Epithelial cell of esophagus (primary cell): ENCODE measurements around the gene IFI16.
"Not testable (repeated sequence)": the region's sequence is repeated elsewhere in the genome, so short reads cannot be mapped to it uniquely, and the experiment has no call there.

Source experiments
- DNase-seq: peaks from one replicate; pipeline ENCODE4 v3.0.0; 2010; ENCODE audit warnings: low read depth
- H3K4me3 ChIP-seq: 2 replicates; pipeline ENCODE4 v1.5.1; 2011; ENCODE audit warnings: mild to moderate bottlenecking, low read length, control low read depth
- TF ChIP-seq, protein P1 (sequence below): IDR thresholded peaks from 2 replicates; pipeline ENCODE4 v1.5.1; 2011; ENCODE audit warnings: low read depth, mild to moderate bottlenecking, low read length, control low read depth, inconsistent platforms; ENCODE audit not compliant: insufficient read depth; ENCODE audit errors: missing control alignments

IFI16 gene

DNA sequence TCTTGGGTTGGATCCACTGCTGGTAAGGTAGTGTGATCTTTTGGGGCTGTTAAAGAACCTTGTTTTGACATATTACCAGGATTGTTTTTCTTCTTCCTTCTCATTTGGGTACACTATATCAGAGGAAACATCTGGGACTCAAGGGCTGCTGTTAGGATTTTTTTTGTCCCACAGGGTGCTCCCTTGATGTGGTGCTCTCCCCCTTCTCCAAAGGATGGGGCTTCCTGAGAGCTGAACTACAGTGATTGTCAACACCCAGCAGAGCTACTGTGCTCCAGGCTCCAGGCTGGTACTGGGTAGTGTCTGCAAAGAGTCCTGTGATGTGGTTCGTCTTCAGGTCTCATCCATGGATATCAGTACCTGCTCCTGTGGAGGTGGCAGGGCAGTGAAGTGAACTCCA is 20.6 kb downstream of the IFI16 start:
- H3K4me3 ChIP-seq = no peak overlapping the region
- TF ChIP-seq, protein P1, sequence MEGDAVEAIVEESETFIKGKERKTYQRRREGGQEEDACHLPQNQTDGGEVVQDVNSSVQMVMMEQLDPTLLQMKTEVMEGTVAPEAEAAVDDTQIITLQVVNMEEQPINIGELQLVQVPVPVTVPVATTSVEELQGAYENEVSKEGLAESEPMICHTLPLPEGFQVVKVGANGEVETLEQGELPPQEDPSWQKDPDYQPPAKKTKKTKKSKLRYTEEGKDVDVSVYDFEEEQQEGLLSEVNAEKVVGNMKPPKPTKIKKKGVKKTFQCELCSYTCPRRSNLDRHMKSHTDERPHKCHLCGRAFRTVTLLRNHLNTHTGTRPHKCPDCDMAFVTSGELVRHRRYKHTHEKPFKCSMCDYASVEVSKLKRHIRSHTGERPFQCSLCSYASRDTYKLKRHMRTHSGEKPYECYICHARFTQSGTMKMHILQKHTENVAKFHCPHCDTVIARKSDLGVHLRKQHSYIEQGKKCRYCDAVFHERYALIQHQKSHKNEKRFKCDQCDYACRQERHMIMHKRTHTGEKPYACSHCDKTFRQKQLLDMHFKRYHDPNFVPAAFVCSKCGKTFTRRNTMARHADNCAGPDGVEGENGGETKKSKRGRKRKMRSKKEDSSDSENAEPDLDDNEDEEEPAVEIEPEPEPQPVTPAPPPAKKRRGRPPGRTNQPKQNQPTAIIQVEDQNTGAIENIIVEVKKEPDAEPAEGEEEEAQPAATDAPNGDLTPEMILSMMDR = no peak
- DNase-seq = no peak

DNA sequence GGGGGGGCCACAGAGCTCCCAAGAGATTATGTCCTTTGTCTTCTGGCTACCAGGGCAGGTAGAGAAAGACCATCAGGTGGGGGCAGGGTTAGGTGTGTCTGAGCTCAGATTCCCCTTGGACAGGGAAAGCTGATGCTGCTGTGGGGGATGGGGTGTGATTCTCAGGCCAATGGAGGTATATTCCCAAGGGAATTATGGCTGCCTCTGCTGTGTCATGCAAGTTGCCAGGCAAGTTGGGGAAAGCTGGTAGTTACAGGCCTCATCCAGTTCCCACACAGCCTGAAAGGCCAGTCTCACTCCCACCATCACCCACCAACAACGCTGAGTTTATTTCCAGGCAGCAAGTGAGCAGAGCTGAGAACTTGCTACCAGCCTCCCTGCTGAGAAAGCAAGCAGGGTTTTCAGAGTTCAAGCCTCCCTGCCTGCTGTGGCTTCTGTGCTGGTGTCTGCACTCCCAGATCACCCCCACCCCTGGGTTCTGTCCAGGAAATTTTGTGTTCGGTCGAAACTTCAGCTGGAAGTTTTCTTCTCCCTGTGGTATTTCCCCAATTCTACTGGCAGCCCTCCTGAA is 21.3 kb downstream of the IFI16 start:
- TF ChIP-seq, protein P1 = no peak
- H3K4me3 ChIP-seq = no peak overlapping the region
- DNase-seq = peak; percentile 9

DNA sequence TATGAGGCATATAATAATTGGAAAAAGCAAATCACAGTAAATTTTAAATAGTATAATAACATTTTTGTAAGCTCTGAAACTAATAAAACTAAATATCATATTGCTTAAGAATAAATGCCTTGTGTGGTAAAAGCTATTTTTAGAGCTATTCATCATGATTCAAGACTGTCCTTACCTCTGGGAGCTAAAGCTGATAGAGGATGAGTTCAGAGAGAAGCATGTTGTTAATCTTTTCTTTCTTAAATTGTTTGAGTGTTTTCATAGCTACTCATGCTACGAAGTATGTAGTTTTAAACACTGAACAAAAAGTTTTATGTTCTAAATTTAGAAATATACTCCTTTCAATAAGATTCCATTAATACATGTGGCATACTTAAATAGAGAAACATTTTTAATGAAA is 30.5 kb downstream of the IFI16 start:
- no peak for DNase-seq
- H3K4me3 ChIP-seq = no peak overlapping the region
- TF ChIP-seq, protein P1 = no peak

DNA sequence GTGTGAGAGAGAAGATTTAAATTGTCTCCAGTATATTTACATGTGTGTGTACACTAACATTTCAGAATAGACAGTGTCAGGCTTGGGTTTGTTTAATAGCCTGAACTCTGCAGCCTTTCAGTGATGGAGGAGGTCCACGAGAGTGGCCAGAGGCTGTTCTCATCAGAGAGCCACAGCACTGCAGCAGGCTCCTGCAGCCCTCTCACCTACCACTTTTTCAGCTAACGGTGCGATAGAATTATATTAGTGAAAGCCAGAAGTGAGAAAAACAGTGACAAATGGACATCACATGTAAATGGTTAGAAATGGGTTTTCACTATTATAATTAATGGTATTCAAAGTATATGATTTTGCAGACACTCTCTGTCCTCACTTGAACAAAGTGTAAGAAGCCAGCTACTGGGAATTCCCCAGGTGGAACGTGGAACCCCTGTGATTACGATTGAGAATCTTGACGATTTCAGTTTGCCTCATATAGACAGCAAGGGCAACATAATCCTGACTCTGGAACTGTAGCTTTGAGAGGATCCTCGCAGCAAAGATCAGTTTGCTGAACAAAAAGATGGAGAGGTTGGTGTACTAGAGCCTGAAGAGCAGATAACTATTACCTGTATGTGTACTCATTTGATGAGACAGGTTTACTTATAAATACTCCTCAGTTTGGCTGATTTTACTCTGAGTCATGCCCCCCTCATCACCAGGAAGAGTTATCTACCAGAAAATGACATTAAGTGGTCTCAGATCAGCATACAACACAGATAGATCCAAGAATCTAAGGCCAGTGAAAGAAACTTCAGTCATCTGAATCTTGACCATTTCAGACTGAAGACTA is 31.4 kb downstream of the IFI16 start:
- TF ChIP-seq, protein P1 = no peak
- no peak overlapping the region for H3K4me3 ChIP-seq
- no peak for DNase-seq

DNA sequence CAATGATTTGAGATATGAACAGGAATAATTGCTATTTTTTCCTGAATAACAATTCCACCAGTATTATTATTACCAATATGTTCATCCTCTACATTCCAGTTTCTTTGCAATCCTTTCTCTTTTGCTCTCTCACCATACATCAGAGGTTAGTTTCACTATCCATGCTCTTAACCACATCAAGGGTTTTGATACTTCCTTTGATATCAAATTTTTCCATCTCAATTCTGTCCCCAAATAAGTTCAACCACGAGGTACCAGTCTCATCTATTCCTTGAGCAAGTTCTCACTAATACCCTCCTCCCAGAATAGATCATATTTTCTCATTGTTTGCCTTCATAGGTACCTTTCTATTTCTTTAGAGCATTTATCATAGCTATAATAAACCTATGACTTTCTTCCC is 36.8 kb downstream of the IFI16 start:
- not testable (repeated sequence) for DNase-seq, H3K4me3 ChIP-seq

- no peak overlapping the region for H3K4me3 ChIP-seq
- TF ChIP-seq, protein P1 = no peak
Measured at GRCh38 chr1:159051436-159051835, 41.7 kb downstream of the IFI16 start.

GRCh38 chr1:159054427-159054826 is 44.7 kb downstream of the IFI16 start:
- TF ChIP-seq, protein P1 = no peak
- H3K4me3 ChIP-seq = no peak overlapping the region
- peak; percentile 50 for DNase-seq

More at GRCh38 chr1:159051436-159051835, 41.7 kb downstream of the IFI16 start:
- DNase-seq = no peak
